KMS-11 (cell line): Measurements from ENCODE around the gene CALD1.

ENCODE experiments used
- H2AFZ ChIP-seq: fragments of 200-600 bp; sonication (generic); 2 replicates; pipeline ENCODE4 v1.6.1; 2016; ENCODE audit warnings: antibody characterized with exemption, mixed run types, low read depth
- H3K27ac ChIP-seq: fragments of 200-600 bp; sonication (generic); 2 replicates; pipeline ENCODE4 v1.6.1; 2016; ENCODE audit warnings: mild to moderate bottlenecking, mixed run types
- H3K27me3 ChIP-seq: fragments of 200-600 bp; sonication (generic); 2 replicates; pipeline ENCODE4 v1.6.1; 2017; ENCODE audit warnings: mild to moderate bottlenecking, low read depth, mixed run types, moderate library complexity; ENCODE audit not compliant: insufficient read depth
- H3K36me3 ChIP-seq: fragments of 200-600 bp; sonication (generic); 2 replicates; pipeline ENCODE4 v1.6.1; 2017; ENCODE audit warnings: mild to moderate bottlenecking, mixed run types; ENCODE audit not compliant: insufficient read depth
- H3K4me1 ChIP-seq: fragments of 200-600 bp; sonication (generic); 2 replicates; pipeline ENCODE4 v1.6.1; 2016; ENCODE audit warnings: mild to moderate bottlenecking, low read depth, mixed run types; ENCODE audit not compliant: poor library complexity, severe bottlenecking
- H3K4me2 ChIP-seq: fragments of 200-600 bp; sonication (generic); 2 replicates; pipeline ENCODE4 v1.7.0; 2016; ENCODE audit warnings: mild to moderate bottlenecking, mixed run types
- H3K4me3 ChIP-seq: fragments of 200-600 bp; sonication (generic); IDR thresholded peaks from 2 replicates; pipeline ENCODE4 v1.6.1; 2017; ENCODE audit warnings: low read depth, low read length, mixed read lengths; ENCODE audit not compliant: insufficient read depth
- H3K79me2 ChIP-seq: fragments of 200-600 bp; sonication (generic); 2 replicates; pipeline ENCODE4 v1.6.1; 2016; ENCODE audit warnings: low read depth, mixed run types; ENCODE audit not compliant: insufficient read depth
- H3K9ac ChIP-seq: fragments of 200-600 bp; sonication (generic); 2 replicates; pipeline ENCODE4 v1.6.1; 2016; ENCODE audit warnings: mild to moderate bottlenecking, mixed run types
- H4K20me1 ChIP-seq: fragments of 200-600 bp; sonication (generic); 2 replicates; pipeline ENCODE4 v1.6.1; 2016; ENCODE audit warnings: mild to moderate bottlenecking, mixed run types; ENCODE audit not compliant: insufficient read depth
- CTCF ChIP-seq: fragments of 200-600 bp; sonication (generic); conservative IDR thresholded peaks from 2 replicates; pipeline ENCODE4 v1.6.1; 2017; ENCODE audit warnings: low read depth, mild to moderate bottlenecking, antibody characterized with exemption, low read length, moderate library complexity, mixed read lengths

The CALD1 gene

DNA sequence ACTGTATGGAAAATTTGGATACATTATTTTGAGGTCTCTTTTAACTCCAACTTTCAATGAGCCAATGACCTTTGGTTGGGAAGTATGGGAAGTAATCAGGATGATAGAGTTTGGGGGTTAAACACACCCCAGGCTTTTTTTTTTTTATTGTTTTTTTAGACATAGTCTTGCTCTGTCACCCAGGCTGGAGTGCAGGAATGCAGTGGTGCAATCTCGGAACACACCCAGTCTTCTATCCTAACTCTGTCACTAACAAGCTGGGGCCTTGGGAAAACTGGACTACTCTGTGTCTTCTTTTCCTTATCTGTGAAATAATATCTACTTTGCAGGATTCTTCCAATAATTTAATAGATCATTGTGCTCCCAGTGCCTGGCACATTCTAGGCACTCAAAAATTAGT, 169.3 kb downstream of the CALD1 start:
- Histone ChIP-seq H3K9ac (no peak overlapping the region), H3K27ac (no peak overlapping the region), H3K27me3 (no peaks in the 10 kb centered on the region), H3K4me1 (peaks cover 2% of the 10 kb centered on the region), H3K4me3 (no peak overlapping the region), H2AFZ (no peak overlapping the region), H4K20me1 (no peaks in the 10 kb centered on the region), H3K36me3 (no peaks in the 10 kb centered on the region), H3K4me2 (no peak overlapping the region), H3K79me2 (no peaks in the 10 kb centered on the region)
- TF ChIP-seq CTCF, result no peak

GRCh38 chr7:134949171-134949570, 169.7 kb downstream of the CALD1 start:
- no peak overlapping the region for H3K4me3 ChIP-seq
- no peak overlapping the region for H2AFZ ChIP-seq
- H3K79me2 ChIP-seq, result no peaks in the 10 kb centered on the region
- H3K4me2 ChIP-seq, result no peak overlapping the region
- no peak overlapping the region for H3K27ac ChIP-seq
- peaks cover 7% of the 10 kb centered on the region for H3K4me1 ChIP-seq
- H3K9ac ChIP-seq, result no peak overlapping the region
- H3K27me3 ChIP-seq, result no peaks in the 10 kb centered on the region
- H3K36me3 ChIP-seq, result no peaks in the 10 kb centered on the region
- no peaks in the 10 kb centered on the region for H4K20me1 ChIP-seq
- TF ChIP-seq CTCF, result no peak

DNA sequence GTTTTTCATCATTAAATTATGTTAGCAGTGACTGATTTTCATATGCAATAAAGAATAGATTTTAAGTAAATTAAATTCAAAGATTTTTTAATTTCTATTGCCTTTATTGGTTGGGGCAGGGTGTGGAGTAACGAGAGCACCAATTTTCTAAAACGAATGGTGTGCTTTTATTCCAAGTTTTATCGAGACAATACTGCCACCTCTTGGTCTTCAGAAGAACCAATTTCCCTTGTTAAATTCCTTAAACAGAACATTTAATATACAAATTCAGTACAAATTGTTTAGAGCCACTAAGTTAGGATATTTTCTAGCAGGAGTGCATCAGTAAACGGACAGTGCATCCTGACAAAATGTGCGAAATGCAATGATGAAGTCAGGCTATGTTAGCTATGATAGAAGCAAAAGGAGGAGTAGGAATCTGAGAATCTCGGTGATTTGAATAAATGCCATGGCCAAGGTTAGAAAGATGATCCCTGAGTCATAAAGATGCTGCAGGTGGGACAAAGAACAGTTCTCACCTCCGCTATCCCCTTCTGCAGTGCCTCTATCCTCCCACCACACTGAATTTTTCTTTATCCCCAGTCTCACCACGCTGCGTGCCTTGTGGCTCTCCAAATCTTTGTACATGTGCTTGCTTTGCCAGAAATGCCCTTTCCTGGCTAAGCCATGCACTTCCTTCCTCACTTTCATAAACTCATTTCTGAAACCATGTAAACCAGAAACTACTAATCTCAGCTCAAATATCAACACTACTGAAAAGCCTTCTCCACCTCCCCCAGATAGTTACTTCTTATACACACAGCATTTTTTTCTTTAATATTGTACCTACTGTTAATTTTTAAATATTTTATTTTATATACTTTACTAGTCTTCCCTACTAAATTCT, 175.0 kb downstream of the CALD1 start:
- no peaks in the 10 kb centered on the region for H3K79me2 ChIP-seq
- no peaks in the 10 kb centered on the region for H3K27me3 ChIP-seq
- H3K36me3 ChIP-seq, result no peaks in the 10 kb centered on the region
- TF ChIP-seq CTCF, result peak; percentile 90
- no peak overlapping the region for H3K4me3 ChIP-seq
- H3K27ac ChIP-seq, result peak overlapping the region; percentile 68
- peak overlapping the region; percentile 95 for H2AFZ ChIP-seq
- H4K20me1 ChIP-seq, result no peaks in the 10 kb centered on the region
- H3K9ac ChIP-seq, result peak overlapping the region; percentile 55; the same call in 1 of the 2 replicates
- H3K4me2 ChIP-seq, result peak overlapping the region; percentile 90
- peaks cover 21% of the 10 kb centered on the region for H3K4me1 ChIP-seq

DNA sequence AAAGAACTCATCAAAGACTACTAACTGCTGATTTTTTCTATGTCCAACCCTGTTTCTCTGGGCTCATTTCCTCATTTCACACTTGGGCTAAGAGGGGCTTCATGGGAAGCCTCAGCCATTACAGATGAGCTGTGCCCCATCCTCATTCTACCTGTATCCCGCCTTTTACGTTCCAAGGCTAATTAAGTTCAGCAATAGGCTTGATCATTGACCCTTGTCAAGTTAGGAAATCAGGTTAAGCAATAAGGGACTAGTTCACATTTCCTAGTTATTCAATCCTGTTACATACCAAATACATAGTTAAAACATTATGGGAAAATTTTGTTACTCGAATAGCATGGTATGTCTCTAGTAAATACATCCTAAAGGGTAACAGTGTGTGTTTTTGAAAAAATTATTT, 177.6 kb downstream of the CALD1 start:
- no peaks in the 10 kb centered on the region for H3K79me2 ChIP-seq
- no peaks in the 10 kb centered on the region for H4K20me1 ChIP-seq
- no peaks in the 10 kb centered on the region for H3K27me3 ChIP-seq
- no peak overlapping the region for H3K27ac ChIP-seq
- H3K4me2 ChIP-seq, result no peak overlapping the region
- no peak overlapping the region for H3K9ac ChIP-seq
- H3K4me3 ChIP-seq, result no peak overlapping the region
- no peak overlapping the region for H2AFZ ChIP-seq
- H3K36me3 ChIP-seq, result no peaks in the 10 kb centered on the region
- no peak for TF ChIP-seq CTCF
- peaks cover 21% of the 10 kb centered on the region for H3K4me1 ChIP-seq
